Transverse colon (tissue), 4 donors: ENCODE measurements around the gene GABRG3.

Experiments
- CTCF ChIP-seq, 5 experiments: fragments of 200-600 bp in 3 of 5; fragments of 450-650 bp in 2 of 5; sonication (generic) in 3 of 5; IDR thresholded peaks; 1 replicate in 2 of 5; 2 replicates in 3 of 5; pipeline ENCODE4 v1.5.1; 2016 to 2017; ENCODE audit warnings: antibody characterized with exemption in 5 of 5, inconsistent platforms in 3 of 5, mild to moderate bottlenecking in 2 of 5, moderate library complexity in 1 of 5
- EP300 ChIP-seq: sonication (generic); formaldehyde crosslinking; IDR thresholded peaks from one replicate; pipeline ENCODE4 v1.6.1; 2017; ENCODE audit warnings: antibody characterized with exemption, low read depth
- POLR2A ChIP-seq: fragments of 450-650 bp; IDR thresholded peaks from one replicate; pipeline ENCODE4 v1.6.1; 2016; ENCODE audit warnings: antibody characterized with exemption, mild to moderate bottlenecking, moderate library complexity
- POLR2AphosphoS5 ChIP-seq, 3 donors: sonication (generic); formaldehyde crosslinking; IDR thresholded peaks; one replicate each; pipeline ENCODE4 v1.6.1; 2016; ENCODE audit warnings: antibody characterized with exemption in 3 of 3

GRCh38 chr15:26971271-26972018 lies 464 bp downstream of the GABRG3 start:
- TF ChIP-seq EP300 (no peak), CTCF (IDR thresholded peaks at IDR 0.05) (no peak), POLR2AphosphoS5 (IDR thresholded peaks at IDR 0.05) (no peak), POLR2A (no peak)
